22Rv1 (cell line): ENCODE measurements around the gene SCARF2.

Experiments used
- CTCF ChIP-seq: fragments of 450-650 bp; IDR thresholded peaks from 2 replicates; pipeline ENCODE4 v1.5.1; 2017; ENCODE audit warnings: mild to moderate bottlenecking
- ZFX ChIP-seq: fragments of 450-650 bp; IDR thresholded peaks from 2 replicates; pipeline ENCODE4 v1.6.1; 2017; ENCODE audit warnings: antibody characterized with exemption, borderline replicate concordance

DNA sequence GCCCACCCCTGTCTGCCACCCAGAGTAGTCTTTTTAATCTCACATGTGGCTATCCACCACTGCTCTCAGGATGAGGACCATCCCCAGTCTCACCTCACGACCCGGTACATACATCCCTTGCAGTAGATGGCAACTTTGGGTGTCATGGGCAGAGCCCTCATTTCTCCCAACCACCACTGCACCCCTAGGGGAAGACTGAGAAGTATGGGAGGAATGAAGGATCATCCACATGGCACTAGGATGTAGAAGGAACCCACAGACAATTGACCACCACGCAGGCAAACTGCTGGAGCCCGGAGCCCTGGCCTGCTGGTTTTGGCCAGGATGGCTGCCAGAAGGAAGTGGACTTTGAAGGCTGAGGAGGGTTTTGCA, 1.9 kb upstream of the SCARF2 start:
- TF ChIP-seq CTCF (no peak; the same call in 1 of the 2 replicates), ZFX (no peak)
